ENCODE measurements around the gene CDC42EP5.

CDC42EP5 gene, protein sequence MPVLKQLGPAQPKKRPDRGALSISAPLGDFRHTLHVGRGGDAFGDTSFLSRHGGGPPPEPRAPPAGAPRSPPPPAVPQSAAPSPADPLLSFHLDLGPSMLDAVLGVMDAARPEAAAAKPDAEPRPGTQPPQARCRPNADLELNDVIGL

DNA sequence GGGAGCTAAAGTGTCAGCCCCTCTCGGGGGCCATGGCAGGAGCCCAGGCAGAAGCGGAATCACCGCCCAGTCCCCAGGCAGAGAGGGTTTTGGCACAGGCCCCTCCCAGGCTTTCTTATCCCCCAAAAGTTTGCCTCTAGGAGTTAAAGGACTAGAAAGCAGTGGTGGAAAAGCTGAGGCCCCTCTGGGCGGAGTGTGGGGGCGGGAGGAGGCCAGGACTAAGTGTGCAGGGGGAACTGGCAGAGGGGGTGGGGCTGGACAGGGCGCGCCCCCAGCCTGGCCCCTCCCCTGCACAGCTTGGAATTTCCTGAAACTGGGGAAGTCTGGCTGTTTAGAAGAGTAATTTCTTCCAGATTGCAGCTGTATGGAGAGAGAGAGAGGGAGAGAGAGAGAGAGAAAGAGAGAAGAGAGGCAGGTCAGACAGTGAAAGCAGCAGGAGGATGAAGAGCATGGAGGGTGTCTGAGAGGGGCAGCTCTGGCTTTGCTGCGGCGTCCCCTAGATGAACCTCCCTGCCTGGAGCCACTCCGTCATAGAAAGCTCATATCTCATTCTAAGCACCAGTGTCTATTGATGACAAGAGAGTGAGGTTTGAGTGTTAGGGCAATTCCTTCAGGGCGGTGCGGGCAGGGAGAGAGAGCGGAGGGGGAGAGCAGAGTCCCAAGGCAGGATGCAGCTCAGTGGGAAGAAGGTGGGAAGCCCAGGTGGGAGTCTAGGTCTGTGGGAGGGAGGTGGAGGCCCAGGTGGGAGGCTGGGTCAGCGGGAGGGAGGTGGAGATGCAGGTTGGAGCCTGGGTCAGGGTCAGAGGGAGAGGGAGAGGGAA is at the start of gene CDC42EP5:
TSS of gene CDC42EP5 (minus strand) at position 226 of the 821 bp plus-strand sequence. CDS start 7,749 bp downstream, outside the sequence.
- H4K20me1 ChIP-seq (ENCODE audit: insufficient read depth): no peaks in the 10 kb centered on the region
- no peak within 1 kb of the TSS for H2AFZ ChIP-seq (ENCODE audit: low read depth)
- H3K4me1 ChIP-seq (ENCODE audit: low read depth, poor library complexity, severe bottlenecking): no peaks in the 10 kb centered on the region
- no peaks in the 10 kb centered on the region for H3K36me3 ChIP-seq (ENCODE audit: insufficient read depth)
- H3K27ac ChIP-seq: no peak within 1 kb of the TSS
- H3K9ac ChIP-seq: no peak within 1 kb of the TSS
- TF ChIP-seq CTCF (conservative IDR thresholded peaks at IDR 0.05; ENCODE audit: low read depth, low read length): no peak
- H3K4me3 ChIP-seq (IDR thresholded peaks at IDR 0.05; ENCODE audit: insufficient read depth, low read depth, low read length): no peak within 1 kb of the TSS
- H3K4me2 ChIP-seq: no peak within 1 kb of the TSS
- H3K27me3 ChIP-seq (ENCODE audit: insufficient read depth, low read depth): peaks cover 54% of the 10 kb centered on the region
- H3K79me2 ChIP-seq (ENCODE audit: insufficient read depth, low read depth): no peaks in the 10 kb centered on the region

DNA sequence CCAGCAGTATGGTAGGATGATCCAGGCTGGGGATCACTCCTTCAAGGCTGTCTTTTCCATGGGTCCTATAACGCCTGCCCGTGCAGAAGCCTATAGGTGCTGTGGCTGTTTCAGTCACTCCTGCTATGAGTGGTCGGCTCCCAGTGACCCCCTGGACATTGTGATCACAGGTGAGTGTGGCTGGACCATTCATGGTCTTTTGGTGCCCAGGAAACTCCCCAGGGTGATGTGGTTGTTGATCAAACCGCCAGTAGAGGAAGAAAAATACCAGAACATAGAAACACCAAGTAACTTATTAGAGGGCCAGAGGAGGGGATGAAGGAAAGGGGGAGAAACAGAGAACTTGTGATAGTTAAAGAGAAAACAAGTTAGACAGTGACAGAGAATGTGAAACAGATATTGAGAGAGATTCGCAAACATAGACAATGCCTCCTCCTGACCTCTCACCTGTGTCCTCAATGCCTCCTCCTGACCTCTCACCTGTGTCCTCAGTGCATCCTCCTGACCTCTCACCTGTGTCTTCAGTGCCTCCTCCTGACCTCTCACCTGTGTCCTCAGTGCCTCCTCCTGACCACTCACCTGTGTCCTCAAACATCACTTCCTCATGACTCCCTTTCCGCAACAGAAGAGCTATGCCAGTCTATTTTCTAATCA is 48.9 kb upstream of the CDC42EP5 start:
- Histone ChIP-seq H3K4me1 (ENCODE audit: low read depth, poor library complexity, severe bottlenecking) (no peaks in the 10 kb centered on the region), H3K79me2 (ENCODE audit: insufficient read depth, low read depth) (no peaks in the 10 kb centered on the region), H3K27ac (no peak overlapping the region), H3K9ac (no peak overlapping the region), H4K20me1 (ENCODE audit: insufficient read depth) (no peaks in the 10 kb centered on the region), H3K36me3 (ENCODE audit: insufficient read depth) (no peaks in the 10 kb centered on the region), H3K4me3 (IDR thresholded peaks at IDR 0.05; ENCODE audit: insufficient read depth, low read depth, low read length) (no peak overlapping the region), H3K4me2 (no peak overlapping the region), H2AFZ (ENCODE audit: low read depth) (no peak overlapping the region), H3K27me3 (ENCODE audit: insufficient read depth, low read depth) (no peaks in the 10 kb centered on the region; the same call in 1 of the 2 replicates)
- no peak for TF ChIP-seq CTCF (conservative IDR thresholded peaks at IDR 0.05; ENCODE audit: low read depth, low read length)

DNA sequence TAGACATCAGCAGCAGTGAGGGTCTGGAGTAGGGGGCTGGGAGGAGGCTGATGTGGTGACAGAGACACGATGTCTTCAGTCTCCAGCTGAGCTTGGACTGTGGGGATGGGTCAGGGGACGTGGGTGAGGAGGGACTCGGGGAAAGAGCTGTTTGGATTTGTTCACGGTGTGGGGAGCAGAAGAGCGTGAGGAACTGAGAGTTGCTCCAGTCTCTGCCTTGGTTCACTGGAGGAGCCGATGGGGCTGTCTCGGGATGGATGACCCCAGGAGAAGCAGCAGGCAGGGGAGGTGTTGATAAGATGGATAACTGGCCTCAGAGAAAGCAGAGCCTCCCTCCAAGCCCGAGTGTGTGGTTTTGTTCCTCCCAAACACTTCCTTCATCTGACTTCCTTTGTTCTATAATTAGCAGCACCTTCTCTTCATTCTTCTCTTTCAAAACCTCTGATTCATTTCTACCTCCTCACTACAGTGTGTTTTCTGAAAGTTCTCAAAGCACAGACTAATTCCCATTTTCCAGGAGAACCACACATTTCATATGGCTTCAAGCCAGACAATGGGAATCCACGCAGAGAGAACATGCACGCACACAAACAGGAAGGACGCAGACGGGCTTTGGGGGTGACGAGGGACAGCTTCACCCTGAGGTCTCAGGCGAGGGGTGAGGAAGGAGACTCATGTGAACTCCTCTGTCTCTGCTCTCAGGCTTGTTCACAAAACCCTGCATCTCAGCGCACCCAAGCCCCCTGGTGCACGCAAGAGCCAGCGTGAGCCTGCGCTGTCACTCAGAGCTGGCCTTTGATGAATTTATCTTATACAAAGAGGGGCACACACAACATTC is 48.1 kb upstream of the CDC42EP5 start:
- H3K9ac ChIP-seq: no peak overlapping the region
- H3K4me1 ChIP-seq (ENCODE audit: low read depth, poor library complexity, severe bottlenecking): no peaks in the 10 kb centered on the region
- H3K4me3 ChIP-seq (IDR thresholded peaks at IDR 0.05; ENCODE audit: insufficient read depth, low read depth, low read length): no peak overlapping the region

More for the DNA sequence above, 48.1 kb upstream of the CDC42EP5 start:
- no peaks in the 10 kb centered on the region for H4K20me1 ChIP-seq (ENCODE audit: insufficient read depth)
- TF ChIP-seq CTCF (conservative IDR thresholded peaks at IDR 0.05; ENCODE audit: low read depth, low read length): no peak
- H3K36me3 ChIP-seq (ENCODE audit: insufficient read depth): no peaks in the 10 kb centered on the region
- H3K27me3 ChIP-seq (ENCODE audit: insufficient read depth, low read depth): no peaks in the 10 kb centered on the region; the same call in 1 of the 2 replicates
- no peaks in the 10 kb centered on the region for H3K79me2 ChIP-seq (ENCODE audit: insufficient read depth, low read depth)
- no peak overlapping the region for H3K27ac ChIP-seq
- no peak overlapping the region for H2AFZ ChIP-seq (ENCODE audit: low read depth)
- H3K4me2 ChIP-seq: no peak overlapping the region
